C4-2B (cell line): ENCODE results near the gene ELN.
"Not testable (repeated sequence)": the region's sequence is repeated elsewhere in the genome, so short reads cannot be mapped to it uniquely, and the experiment has no call there.

ENCODE experiments used
- H3K27ac ChIP-seq: fragments of 450-650 bp; 2 replicates; pipeline ENCODE4 v1.5.1; 2017
- ZFX ChIP-seq: fragments of 450-650 bp; IDR thresholded peaks from 2 replicates; pipeline ENCODE4 v1.6.1; 2017
- TF ChIP-seq, protein P1 (sequence below): fragments of 450-650 bp; conservative IDR thresholded peaks from 2 replicates; pipeline ENCODE4 v1.5.1; 2017; ENCODE audit warnings: mild to moderate bottlenecking

The ELN gene

DNA sequence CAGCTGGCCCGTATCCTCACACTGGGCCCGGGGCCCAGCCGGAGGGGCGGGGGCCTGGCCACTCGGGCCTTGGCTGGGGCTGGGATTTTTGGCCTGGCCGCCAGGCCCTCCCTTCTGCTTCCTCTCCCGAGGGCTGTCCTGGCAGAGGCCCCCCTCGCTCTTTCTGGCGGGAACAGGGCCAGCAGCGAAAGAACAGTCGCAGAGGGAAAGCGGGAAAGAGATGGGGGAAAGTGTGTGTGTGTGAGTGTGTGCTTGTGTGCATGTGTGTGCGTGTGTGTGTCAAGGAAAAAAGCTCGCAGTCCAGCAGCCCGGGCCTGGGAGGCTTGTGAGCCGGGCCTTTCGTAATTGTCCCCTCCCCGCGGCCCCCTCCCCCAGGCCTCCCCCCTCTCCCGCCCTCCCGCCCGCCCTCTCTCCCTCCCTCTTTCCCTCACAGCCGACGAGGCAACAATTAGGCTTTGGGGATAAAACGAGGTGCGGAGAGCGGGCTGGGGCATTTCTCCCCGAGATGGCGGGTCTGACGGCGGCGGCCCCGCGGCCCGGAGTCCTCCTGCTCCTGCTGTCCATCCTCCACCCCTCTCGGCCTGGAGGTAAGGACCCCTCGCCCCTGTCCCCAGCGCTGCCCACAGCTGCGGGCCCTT lies at the start of gene ELN:
Gene ELN (plus strand): TSS at position 491 of the 638 bp plus-strand sequence. CDS start 15 bp downstream, at position 506.
- no peak for TF ChIP-seq ZFX
- TF ChIP-seq, protein P1, sequence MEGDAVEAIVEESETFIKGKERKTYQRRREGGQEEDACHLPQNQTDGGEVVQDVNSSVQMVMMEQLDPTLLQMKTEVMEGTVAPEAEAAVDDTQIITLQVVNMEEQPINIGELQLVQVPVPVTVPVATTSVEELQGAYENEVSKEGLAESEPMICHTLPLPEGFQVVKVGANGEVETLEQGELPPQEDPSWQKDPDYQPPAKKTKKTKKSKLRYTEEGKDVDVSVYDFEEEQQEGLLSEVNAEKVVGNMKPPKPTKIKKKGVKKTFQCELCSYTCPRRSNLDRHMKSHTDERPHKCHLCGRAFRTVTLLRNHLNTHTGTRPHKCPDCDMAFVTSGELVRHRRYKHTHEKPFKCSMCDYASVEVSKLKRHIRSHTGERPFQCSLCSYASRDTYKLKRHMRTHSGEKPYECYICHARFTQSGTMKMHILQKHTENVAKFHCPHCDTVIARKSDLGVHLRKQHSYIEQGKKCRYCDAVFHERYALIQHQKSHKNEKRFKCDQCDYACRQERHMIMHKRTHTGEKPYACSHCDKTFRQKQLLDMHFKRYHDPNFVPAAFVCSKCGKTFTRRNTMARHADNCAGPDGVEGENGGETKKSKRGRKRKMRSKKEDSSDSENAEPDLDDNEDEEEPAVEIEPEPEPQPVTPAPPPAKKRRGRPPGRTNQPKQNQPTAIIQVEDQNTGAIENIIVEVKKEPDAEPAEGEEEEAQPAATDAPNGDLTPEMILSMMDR = no peak
- no peak within 1 kb of the TSS for H3K27ac ChIP-seq

DNA sequence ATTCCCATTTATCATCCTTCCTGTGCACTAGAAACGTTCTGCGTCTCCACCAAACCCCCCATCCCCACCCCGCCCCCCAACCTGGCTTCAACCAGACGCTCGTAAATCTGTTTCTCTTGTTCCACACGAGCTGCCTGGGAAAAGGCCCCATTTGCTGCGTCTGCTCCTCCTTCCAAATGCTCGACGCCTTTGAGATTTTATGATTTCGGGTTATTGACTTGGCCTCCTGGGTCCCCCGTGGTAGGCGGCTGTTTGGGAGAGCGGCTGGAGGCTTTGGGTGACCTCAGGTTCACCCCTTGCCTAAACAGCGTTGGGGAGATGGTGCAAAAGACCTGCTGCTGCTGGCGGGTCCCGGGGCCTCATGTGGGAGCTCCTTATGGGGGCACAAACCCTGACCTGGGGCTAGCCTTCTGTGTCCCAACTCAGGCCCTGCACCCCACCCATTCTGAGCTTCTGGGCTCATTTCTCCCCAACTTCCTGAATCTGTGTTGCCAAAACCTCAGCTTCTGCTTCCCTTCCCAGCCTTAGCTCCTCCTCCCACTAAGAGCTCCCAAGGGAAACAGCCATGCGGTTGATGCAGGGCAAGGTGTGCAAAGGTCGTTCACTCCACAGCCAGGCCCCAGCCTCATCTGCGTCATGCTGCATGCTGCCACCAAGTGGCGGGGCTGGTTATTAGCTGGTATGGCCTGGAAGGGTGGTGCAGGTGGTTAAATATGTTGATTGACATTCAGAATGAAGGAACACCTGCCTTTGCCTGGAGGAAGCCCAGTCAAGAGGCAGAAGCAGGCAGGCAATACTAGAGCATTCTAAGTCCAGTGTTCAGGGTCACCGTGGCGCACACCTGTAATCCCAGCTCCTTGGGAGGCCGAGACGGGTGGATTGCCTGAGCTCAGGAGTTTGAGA lies 49.1 kb upstream of the ELN start:
- no peak overlapping the region for H3K27ac ChIP-seq
- TF ChIP-seq, protein P1 = peak; percentile 82
- TF ChIP-seq ZFX = no peak

DNA sequence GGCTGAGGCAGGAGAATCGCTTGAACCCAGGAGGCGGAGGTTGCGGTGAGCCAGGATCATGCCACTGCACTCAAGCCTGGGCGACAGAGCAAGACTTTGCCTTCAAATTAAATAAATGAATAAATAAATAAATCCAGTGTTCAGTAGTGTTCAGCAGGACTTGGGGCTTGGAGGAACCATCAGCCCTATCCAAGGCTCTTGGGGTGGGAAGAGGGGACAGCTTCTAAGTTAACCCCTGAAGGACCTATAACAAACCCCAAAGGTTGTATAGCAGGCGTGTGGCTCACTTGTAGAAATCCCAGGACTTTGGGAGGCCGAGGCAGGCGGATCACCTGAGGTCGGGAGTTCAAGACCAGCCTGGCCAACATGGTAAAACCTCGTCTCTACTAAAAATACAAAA lies 48.3 kb upstream of the ELN start:
- H3K27ac ChIP-seq = not testable (repeated sequence)

DNA sequence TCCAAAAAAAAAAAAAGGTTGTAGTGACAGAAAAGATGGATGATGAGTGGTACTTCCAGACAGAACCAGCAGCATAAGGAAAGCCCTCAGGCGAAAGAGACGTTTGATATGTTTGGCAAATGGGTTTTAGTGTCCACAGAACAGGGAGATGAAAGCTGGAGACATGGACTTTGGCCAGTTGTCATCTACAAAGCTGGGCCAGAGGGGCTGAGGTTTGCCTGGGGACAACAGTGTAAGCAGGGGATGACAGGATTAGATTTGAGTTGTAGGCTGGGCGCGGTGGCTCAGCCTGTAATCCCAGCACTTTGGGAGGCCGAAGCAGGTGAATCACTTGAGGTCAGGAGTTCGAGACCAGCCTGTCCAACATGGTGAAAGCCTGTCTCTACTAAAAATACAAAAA lies 47.8 kb upstream of the ELN start:
- TF ChIP-seq ZFX = no peak
- TF ChIP-seq, protein P1 = no peak
- H3K27ac ChIP-seq = no peak overlapping the region

DNA sequence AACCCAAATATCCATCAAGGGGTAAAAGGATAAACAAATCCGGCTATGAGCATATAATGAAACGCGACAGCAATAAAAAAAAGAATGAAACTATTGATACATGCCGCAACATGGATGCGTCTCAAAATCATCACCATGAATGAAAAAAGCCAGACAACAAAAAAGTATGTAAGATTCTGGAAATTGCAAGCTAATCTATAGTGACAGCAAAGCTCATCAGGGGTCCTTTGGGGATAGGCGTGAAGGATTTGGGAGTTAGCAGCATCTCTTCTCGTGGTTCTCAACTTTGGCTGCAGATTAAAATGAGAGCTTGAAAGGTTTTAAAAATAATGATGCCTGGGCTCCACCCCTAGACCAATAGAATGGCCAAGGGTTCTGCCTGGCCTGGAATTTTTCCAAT lies 46.0 kb upstream of the ELN start:
- TF ChIP-seq, protein P1 = no peak
- no peak for TF ChIP-seq ZFX
- no peak overlapping the region for H3K27ac ChIP-seq

DNA sequence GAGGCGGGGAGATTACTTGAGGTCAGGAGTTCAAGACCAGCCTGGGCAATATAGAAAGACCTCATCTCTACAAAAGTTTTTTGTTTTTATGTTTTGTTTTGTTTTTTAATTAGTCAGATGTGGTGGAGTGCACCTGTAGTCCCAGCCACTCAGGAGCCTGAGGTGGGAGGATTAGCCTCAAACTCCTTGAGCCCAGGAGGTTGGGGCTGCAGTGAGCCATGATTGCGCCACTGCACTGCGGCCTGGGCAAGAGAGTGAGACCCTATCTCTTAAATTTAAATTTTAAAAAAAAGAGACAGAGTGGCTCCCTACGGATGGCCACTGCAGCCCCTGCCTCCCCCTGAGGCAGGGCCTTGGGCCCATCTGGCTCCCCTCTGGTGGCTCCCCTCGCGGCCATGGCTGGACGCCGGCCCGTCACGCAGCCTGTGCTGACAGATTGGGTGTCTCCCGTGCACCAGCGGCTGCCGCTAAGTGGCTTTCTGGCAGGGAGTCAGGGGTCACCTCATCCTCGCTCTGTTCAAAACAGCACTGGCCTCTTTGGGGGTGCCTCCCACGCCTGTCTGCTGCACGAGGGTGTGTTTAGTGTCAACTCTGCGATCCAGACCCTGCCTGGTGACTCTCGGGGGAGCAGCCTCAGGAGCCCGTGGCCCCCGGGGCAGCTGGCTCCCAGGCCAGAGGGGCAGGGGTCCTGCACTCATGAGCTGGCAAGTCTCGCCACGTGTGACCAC lies 44.4 kb upstream of the ELN start:
- TF ChIP-seq ZFX = no peak
- TF ChIP-seq, protein P1 = no peak

DNA sequence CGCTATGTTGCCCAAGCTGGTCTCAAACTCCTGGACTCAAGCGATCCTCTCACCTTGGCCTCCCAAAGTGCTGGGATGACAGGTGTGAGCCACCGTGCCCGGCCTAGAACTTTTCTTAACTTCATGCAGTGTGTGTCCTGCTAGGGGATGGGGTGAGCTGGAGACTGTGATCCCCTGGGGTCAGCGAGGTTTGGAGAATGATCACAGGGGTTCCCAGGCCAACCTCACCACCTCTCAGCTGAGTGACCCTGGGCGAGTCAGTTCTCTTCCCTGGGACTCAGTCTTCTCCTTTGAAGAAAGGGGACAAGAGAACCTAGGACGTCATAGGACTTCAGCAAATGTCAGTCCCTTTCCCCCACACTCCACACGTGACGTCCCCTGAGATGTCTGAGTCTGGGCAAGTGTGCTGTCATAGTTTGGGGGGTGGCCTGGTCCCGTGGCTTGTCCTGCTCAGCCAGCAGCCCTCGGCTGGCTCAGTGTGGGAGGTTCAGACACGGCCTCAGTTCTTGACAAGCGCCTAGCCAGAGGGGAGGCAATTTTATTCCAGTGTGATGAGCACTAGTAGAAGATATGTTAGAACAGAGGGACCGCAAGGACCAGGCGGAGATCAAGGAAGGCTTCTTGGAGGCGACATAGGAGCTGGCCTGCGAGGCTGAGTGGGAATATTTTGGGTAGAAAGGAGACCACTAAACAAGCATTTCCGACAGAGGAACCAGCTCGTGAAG lies 43.3 kb upstream of the ELN start:
- no peak for TF ChIP-seq ZFX
- TF ChIP-seq, protein P1 = no peak
- no peak overlapping the region for H3K27ac ChIP-seq

More for the DNA sequence above, 44.4 kb upstream of the ELN start:
- H3K27ac ChIP-seq = no peak overlapping the region
